Measurements from ENCODE around the gene FLRT1. TPM values are rescaled to one million over a fixed set of nuclear protein-coding genes. Genes with fewer than 3 reads are reported as not detected.

FLRT1 gene
- total and polyA plus RNA-seq, 2 of the 13 experiments (the other 11 are each of a cell fraction or from before 2014, with no cell fraction given) = 0.02 to 0.08 TPM

- 89% methylated on average over 8 of the region's 10 CpGs for WGBS (ENCODE audit: low lambda C conversion rate)
- in situ Hi-C loops (cut with HindIII; ENCODE audit: extremely low pct_ligation_motif_present, low pct_unique_long_range_greater_than_20kb) (no loop called here), intact Hi-C loops (cut with micrococcal nuclease; ENCODE audit: unreplicated experiment) (no loop called here)
- CTCF ChIA-PET (ENCODE audit: low intra/inter-chr PET ratio, low total read pairs) = no interaction called here
- POLR2A ChIA-PET = no interaction called here
- H3K4me2 ChIP-seq (ENCODE audit: low read depth, low read length) = no peak overlapping the region
- no peak for FAIRE-seq
- H3K79me2 ChIP-seq (ENCODE audit: insufficient read depth, low read length) = no peaks in the 10 kb centered on the region
- no peaks in the 10 kb centered on the region for H3K9me3 ChIP-seq (ENCODE audit: low read length)
- H3K4me3 ChIP-seq (replicated peaks in 1 of 3; ENCODE audit: insufficient read depth in 1 of 3, low read depth in 2 of 3, low read length in 3 of 3) = no peak overlapping the region
- no peaks in the 10 kb centered on the region for H3K4me1 ChIP-seq (ENCODE audit: insufficient read depth, low read length)
- H3K9ac ChIP-seq (ENCODE audit: insufficient read depth, low read depth, low read length) = no peak overlapping the region
- no peaks in the 10 kb centered on the region for H3K27me3 ChIP-seq (ENCODE audit: control insufficient read depth in 1 of 2, insufficient read depth in 2 of 2, low read length in 2 of 2)
- BruUV-seq (replicated peaks) = no TSS peak
- peaks cover 4% of the 10 kb centered on the region; the same call in 1 of the 2 replicates for H4K20me1 ChIP-seq (ENCODE audit: insufficient read depth, low read length)
- no peak overlapping the region for H3K27ac ChIP-seq (ENCODE audit: extremely low read length, insufficient read depth, low read length)
- no peaks in the 10 kb centered on the region for H3K36me3 ChIP-seq (replicated peaks in 1 of 2; ENCODE audit: control insufficient read depth in 1 of 2, insufficient read depth in 2 of 2, low read length in 2 of 2)
- no peak for DNase-seq (ENCODE audit: low spot score)
- H2AFZ ChIP-seq (ENCODE audit: low read length) = no peak overlapping the region
- no peak for ATAC-seq
- TF ChIP-seq BATF2 (CRISPR knock-in tag; IDR thresholded peaks at IDR 0.05) (no peak), POLR2AphosphoS5 (IDR thresholded peaks at IDR 0.05; ENCODE audit: low read depth, low read length) (no peak), IRF1 (CRISPR knock-in tag; IDR thresholded peaks at IDR 0.05; ENCODE audit: low read depth) (no peak), ZNF646 (CRISPR knock-in tag; IDR thresholded peaks at IDR 0.05) (no peak), ZXDC (CRISPR knock-in tag; IDR thresholded peaks at IDR 0.05) (no peak), ZNF513 (CRISPR knock-in tag; conservative IDR thresholded peaks at IDR 0.05) (no peak), ZNF160 (CRISPR knock-in tag; IDR thresholded peaks at IDR 0.05) (no peak), ISL2 (CRISPR knock-in tag; IDR thresholded peaks at IDR 0.05) (no peak), KLF16 (CRISPR knock-in tag; IDR thresholded peaks at IDR 0.05) (no peak), MEF2D (CRISPR knock-in tag; IDR thresholded peaks at IDR 0.05) (no peak), ARHGAP35 (CRISPR knock-in tag; IDR thresholded peaks at IDR 0.05; ENCODE audit: borderline replicate concordance) (no peak)
Measured at GRCh38 chr11:64057890-64058289, 22.2 kb downstream of the FLRT1 start.
